ENCODE results near the gene GRIK2.

DNA sequence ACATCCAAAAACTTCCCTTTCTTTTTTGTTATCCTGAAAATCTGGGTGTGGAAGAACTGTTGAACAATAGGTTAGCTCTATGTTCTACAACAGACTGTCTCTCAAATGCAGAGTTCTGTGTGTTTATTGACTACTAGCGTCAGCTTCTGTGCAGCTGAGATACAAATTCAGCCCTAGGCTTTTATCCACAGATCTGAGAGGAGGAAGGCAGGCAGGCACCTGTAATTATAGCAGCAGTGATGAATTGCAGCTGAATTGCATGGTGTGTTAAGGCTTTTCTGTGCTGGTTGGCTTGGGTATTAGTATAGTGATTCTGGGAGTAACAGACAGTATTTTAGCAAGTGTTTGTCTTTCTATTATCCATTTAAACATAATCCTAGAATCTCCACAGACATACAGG, 24.4 kb downstream of the GRIK2 start:
- no peak for TF ChIP-seq POLR2AphosphoS5 (IDR thresholded peaks at IDR 0.05)
- TF ChIP-seq, protein P1, sequence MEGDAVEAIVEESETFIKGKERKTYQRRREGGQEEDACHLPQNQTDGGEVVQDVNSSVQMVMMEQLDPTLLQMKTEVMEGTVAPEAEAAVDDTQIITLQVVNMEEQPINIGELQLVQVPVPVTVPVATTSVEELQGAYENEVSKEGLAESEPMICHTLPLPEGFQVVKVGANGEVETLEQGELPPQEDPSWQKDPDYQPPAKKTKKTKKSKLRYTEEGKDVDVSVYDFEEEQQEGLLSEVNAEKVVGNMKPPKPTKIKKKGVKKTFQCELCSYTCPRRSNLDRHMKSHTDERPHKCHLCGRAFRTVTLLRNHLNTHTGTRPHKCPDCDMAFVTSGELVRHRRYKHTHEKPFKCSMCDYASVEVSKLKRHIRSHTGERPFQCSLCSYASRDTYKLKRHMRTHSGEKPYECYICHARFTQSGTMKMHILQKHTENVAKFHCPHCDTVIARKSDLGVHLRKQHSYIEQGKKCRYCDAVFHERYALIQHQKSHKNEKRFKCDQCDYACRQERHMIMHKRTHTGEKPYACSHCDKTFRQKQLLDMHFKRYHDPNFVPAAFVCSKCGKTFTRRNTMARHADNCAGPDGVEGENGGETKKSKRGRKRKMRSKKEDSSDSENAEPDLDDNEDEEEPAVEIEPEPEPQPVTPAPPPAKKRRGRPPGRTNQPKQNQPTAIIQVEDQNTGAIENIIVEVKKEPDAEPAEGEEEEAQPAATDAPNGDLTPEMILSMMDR (IDR thresholded peaks at IDR 0.05): no peak
- TF ChIP-seq POLR2A (IDR thresholded peaks at IDR 0.05): no peak
- TF ChIP-seq EP300 (IDR thresholded peaks at IDR 0.05): no peak

Measured in suprapubic skin (tissue), 4 donors.